Astrocyte of the cerebellum (primary cell): ENCODE results near the gene SPI1.
A peak's percentile ranks its signal among the peaks of the same experiment; 100 is the strongest.

Experiments
- DNase-seq: peaks from one replicate; pipeline ENCODE4 v3.0.0-alpha.2; 2011; ENCODE audit warnings: low read depth
- H3K4me3 ChIP-seq: 2 replicates; pipeline ENCODE4 v1.5.1; 2011; ENCODE audit warnings: mild to moderate bottlenecking, low read depth, low read length, moderate library complexity
- in situ Hi-C: cut with HindIII; loops from 2 replicates; pipeline ENCODE4 v1.10.0; 2017; ENCODE audit warnings: low sequenced_read_pairs
- TF ChIP-seq, protein P1 (sequence below): IDR thresholded peaks from 2 replicates; pipeline ENCODE4 v1.5.1; 2012; ENCODE audit warnings: low read length, low read depth, moderate library complexity, mild to moderate bottlenecking; ENCODE audit errors: missing control alignments

Gene SPI1

DNA sequence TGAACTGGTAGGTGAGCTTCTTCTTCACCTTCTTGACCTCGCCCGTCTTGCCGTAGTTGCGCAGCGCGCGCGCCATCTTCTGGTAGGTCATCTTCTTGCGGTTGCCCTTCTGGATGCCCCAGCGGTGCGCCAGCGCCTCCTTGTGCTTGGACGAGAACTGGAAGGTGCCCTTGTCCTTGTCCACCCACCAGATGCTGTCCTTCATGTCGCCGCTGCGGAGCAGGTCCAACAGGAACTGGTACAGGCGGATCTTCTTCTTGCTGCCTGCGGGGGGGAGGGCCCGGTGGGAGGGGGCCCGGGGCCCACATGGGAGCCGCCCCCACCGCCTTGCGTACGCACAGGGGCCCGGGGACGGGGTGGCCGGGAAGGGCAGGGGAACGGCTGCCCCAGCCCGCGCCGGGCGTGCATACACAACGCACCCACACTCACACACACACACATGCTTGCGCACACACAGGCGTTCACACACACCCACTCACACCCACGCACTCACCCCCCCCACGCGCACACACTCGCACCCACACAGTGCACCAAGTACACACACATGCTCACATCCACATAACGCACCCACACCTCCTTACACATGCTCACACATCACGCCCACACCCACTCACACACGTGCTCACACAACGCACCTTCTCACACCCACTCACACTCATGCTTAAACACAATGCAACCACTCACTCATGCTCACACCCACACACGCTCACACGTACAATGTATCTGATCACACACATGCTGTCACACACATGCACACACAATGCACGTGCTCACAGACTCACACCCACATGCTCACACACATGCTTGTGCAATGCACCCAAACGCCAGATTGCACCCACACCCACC, 22.8 kb downstream of the SPI1 start:
- peak overlapping the region; percentile 19 for H3K4me3 ChIP-seq
- in situ Hi-C loops = no loop called here
- TF ChIP-seq, protein P1, sequence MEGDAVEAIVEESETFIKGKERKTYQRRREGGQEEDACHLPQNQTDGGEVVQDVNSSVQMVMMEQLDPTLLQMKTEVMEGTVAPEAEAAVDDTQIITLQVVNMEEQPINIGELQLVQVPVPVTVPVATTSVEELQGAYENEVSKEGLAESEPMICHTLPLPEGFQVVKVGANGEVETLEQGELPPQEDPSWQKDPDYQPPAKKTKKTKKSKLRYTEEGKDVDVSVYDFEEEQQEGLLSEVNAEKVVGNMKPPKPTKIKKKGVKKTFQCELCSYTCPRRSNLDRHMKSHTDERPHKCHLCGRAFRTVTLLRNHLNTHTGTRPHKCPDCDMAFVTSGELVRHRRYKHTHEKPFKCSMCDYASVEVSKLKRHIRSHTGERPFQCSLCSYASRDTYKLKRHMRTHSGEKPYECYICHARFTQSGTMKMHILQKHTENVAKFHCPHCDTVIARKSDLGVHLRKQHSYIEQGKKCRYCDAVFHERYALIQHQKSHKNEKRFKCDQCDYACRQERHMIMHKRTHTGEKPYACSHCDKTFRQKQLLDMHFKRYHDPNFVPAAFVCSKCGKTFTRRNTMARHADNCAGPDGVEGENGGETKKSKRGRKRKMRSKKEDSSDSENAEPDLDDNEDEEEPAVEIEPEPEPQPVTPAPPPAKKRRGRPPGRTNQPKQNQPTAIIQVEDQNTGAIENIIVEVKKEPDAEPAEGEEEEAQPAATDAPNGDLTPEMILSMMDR = peak; percentile 87
- DNase-seq = peak; percentile 65

GRCh38 chr11:47354913-47355282, 23.4 kb downstream of the SPI1 start:
- in situ Hi-C loops = no loop called here
- no peak for DNase-seq
- TF ChIP-seq, protein P1 = no peak
- H3K4me3 ChIP-seq = peak overlapping the region; percentile 19

GRCh38 chr11:47353978-47354774, 24.2 kb downstream of the SPI1 start:
- no peak overlapping the region for H3K4me3 ChIP-seq

GRCh38 chr11:47352556-47352955, 25.8 kb downstream of the SPI1 start, which contains the start of gene MYBPC3:
MYBPC3 (minus strand) TSS chr11:47352702; CDS start chr11:47352647, 55 bp downstream.
- no peak within 1 kb of the TSS for H3K4me3 ChIP-seq

More at GRCh38 chr11:47353978-47354774, 24.2 kb downstream of the SPI1 start:
- TF ChIP-seq, protein P1 = no peak
- in situ Hi-C loops = no loop called here
- no peak for DNase-seq

GRCh38 chr11:47351156-47352126, 26.9 kb downstream of the SPI1 start:
- DNase-seq = no peak
- in situ Hi-C loops = no loop called here
- TF ChIP-seq, protein P1 = no peak
- H3K4me3 ChIP-seq = no peak overlapping the region

More at GRCh38 chr11:47352556-47352955, 25.8 kb downstream of the SPI1 start, which contains the start of gene MYBPC3:
- DNase-seq = no peak
- TF ChIP-seq, protein P1 = no peak
- in situ Hi-C loops = no loop called here
